Keratinocyte (primary cell): ENCODE measurements around the gene PAMR1. TPM values are rescaled to one million over a fixed set of nuclear protein-coding genes. Genes with fewer than 3 reads are reported as not detected.

ENCODE experiments used
- DNase-seq: peaks from one replicate; pipeline ENCODE4 v3.0.0-alpha.2; 2011; ENCODE audit warnings: low read depth, missing footprints, low spot score
- FAIRE-seq: peaks from 2 replicates; lab custom pipeline; 2011; peaks lifted over from hg19 to GRCh38; lab: Jason Lieb, UNC
- H2AFZ ChIP-seq: 2 replicates; pipeline ENCODE4 v1.6.0; 2012; ENCODE audit warnings: low read length, control low read depth, inconsistent platforms; ENCODE audit not compliant: control insufficient read depth
- H3K27ac ChIP-seq: 2 replicates; pipeline ENCODE4 v1.5.1; 2011; ENCODE audit warnings: low read length; ENCODE audit not compliant: control insufficient read depth, insufficient read depth
- H3K27me3 ChIP-seq: 3 replicates; pipeline ENCODE4 v1.6.0; 2011; ENCODE audit warnings: low read length; ENCODE audit not compliant: control insufficient read depth, insufficient read depth; ENCODE audit errors: extremely low read depth
- H3K36me3 ChIP-seq, 2 experiments: 2 replicates in 1 of 2; 3 replicates in 1 of 2; pipeline ENCODE4 v1.5.1; 2011; ENCODE audit warnings: low read length in 2 of 2, mild to moderate bottlenecking in 1 of 2; ENCODE audit not compliant: control insufficient read depth in 2 of 2, insufficient read depth in 2 of 2; ENCODE audit errors: extremely low read depth in 1 of 2
- H3K4me1 ChIP-seq: 3 replicates; pipeline ENCODE4 v1.5.1; 2011; ENCODE audit warnings: low read length; ENCODE audit not compliant: control insufficient read depth, insufficient read depth; ENCODE audit errors: extremely low read depth
- H3K4me2 ChIP-seq: 3 replicates; pipeline ENCODE4 v1.6.0; 2011; ENCODE audit warnings: low read depth, low read length; ENCODE audit not compliant: control insufficient read depth, insufficient read depth; ENCODE audit errors: extremely low read depth
- H3K4me3 ChIP-seq, 3 experiments: fragments of 200-600 bp in 1 of 3; sonication (generic) in 1 of 3; 2 replicates in 2 of 3; 3 replicates in 1 of 3; pipeline ENCODE4 v1.5.1; 2011 to 2016; ENCODE audit warnings: low read length in 3 of 3, mild to moderate bottlenecking in 3 of 3, control low read depth in 2 of 3, inconsistent platforms in 1 of 3, low read depth in 1 of 3, mixed read lengths in 1 of 3, mixed run types in 1 of 3, moderate library complexity in 1 of 3; ENCODE audit not compliant: control insufficient read depth in 2 of 3, insufficient read depth in 2 of 3; ENCODE audit errors: extremely low read depth in 1 of 3
- H3K79me2 ChIP-seq: 2 replicates; pipeline ENCODE4 v1.6.0; 2012; ENCODE audit warnings: low read length; ENCODE audit not compliant: control insufficient read depth, insufficient read depth
- H3K9ac ChIP-seq: 3 replicates; pipeline ENCODE4 v1.6.0; 2011; ENCODE audit warnings: low read length; ENCODE audit not compliant: control insufficient read depth, insufficient read depth; ENCODE audit errors: extremely low read depth
- H3K9me1 ChIP-seq: 3 replicates; pipeline ENCODE4 v1.6.0; 2011; ENCODE audit warnings: low read length; ENCODE audit not compliant: control insufficient read depth, insufficient read depth; ENCODE audit errors: extremely low read depth
- H3K9me3 ChIP-seq: 2 replicates; pipeline ENCODE4 v1.5.1; 2012; ENCODE audit warnings: low read depth, low read length; ENCODE audit not compliant: control insufficient read depth
- H4K20me1 ChIP-seq: 3 replicates; pipeline ENCODE4 v1.6.0; 2011; ENCODE audit warnings: low read length; ENCODE audit not compliant: control insufficient read depth, insufficient read depth; ENCODE audit errors: extremely low read depth
- CTCF ChIP-seq, 3 experiments: IDR thresholded peaks in 1 of 3; conservative IDR thresholded peaks in 1 of 3; optimal IDR thresholded peaks in 1 of 3; 2 replicates in 2 of 3; 3 replicates in 1 of 3; pipeline versions ENCODE3 to v1.5.1; 2011; ENCODE audit warnings: low read length in 3 of 3, mild to moderate bottlenecking in 3 of 3, moderate library complexity in 2 of 3, control low read depth in 1 of 3, inconsistent platforms in 1 of 3; ENCODE audit not compliant: insufficient read depth in 2 of 3; ENCODE audit errors: extremely low read depth in 1 of 3
- EZH2 ChIP-seq: IDR thresholded peaks from one replicate; pipeline ENCODE4 v1.6.1; 2012; ENCODE audit warnings: inconsistent platforms, mild to moderate bottlenecking, low read length, moderate library complexity
- dilution Hi-C: fragments of 300-500 bp; cut with MboI; formaldehyde crosslinking; loops from one replicate; pipeline ENCODE4 v1.7.0; 2020; ENCODE audit warnings: low sequenced_read_pairs; ENCODE audit not compliant: extremely low pct_ligation_motif_present
- polyA plus RNA-seq, 5 experiments: library from polyadenylated mRNA; depleted of rRNA in 3 of 5; stranded (reverse) in 3 of 5; stranded (forward) in 1 of 5; unstranded in 1 of 5; fragments of >200 nt; gene quantifications; 1 replicate in 1 of 5; 2 replicates in 3 of 5; 3 replicates in 1 of 5; pipeline versions ENCODE4 v1.2.1 to v1.2.3, GENCODE V29; 2011 to 2012; ENCODE audit warnings: missing spikeins in 2 of 5, low read depth in 1 of 5, low replicate concordance in 1 of 5

PAMR1 gene
- polyA plus RNA-seq, 1 donor (not counting 4 experiments of a cell fraction or from before 2014, with no cell fraction given) = 4.1 TPM

GRCh38 chr11:35432464-35432863 is 93.0 kb downstream of the PAMR1 start:
- Histone ChIP-seq H2AFZ (no peak overlapping the region), H3K4me3 (no peak overlapping the region), H3K27ac (no peak overlapping the region), H3K79me2 (no peaks in the 10 kb centered on the region), H4K20me1 (no peaks in the 10 kb centered on the region), H3K4me2 (no peak overlapping the region), H3K9me3 (no peaks in the 10 kb centered on the region), H3K36me3 (no peaks in the 10 kb centered on the region), H3K9ac (no peak overlapping the region), H3K9me1 (no peaks in the 10 kb centered on the region), H3K4me1 (no peaks in the 10 kb centered on the region), H3K27me3 (peaks cover 14% of the 10 kb centered on the region)
- FAIRE-seq = no peak
- no peak for TF ChIP-seq EZH2
- dilution Hi-C loops = no loop called here
- DNase-seq = no peak

DNA sequence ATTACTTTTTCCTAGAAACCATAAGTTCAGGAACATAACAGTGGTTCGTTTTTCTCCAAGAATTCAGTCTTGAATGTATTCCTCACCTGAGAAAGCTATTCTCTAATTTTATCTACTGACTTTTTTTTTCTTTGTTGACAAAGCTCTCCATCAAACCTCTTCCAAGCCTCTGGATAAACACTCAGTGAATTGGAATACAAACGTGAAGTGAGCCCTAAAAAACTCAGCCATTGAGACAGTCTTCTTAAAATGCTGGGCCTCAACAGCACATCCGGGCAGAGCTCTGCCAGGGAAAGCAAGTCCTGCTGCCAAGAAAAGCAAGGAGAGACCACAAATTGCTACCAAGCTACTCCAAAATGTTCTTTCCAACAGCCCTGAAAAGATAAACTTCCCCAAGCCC is 98.3 kb downstream of the PAMR1 start:
- Histone ChIP-seq H3K9ac (no peak overlapping the region), H3K79me2 (no peaks in the 10 kb centered on the region), H3K9me3 (no peaks in the 10 kb centered on the region), H3K4me3 (no peak overlapping the region), H3K36me3 (no peaks in the 10 kb centered on the region), H3K27me3 (peaks cover 22% of the 10 kb centered on the region), H3K9me1 (no peaks in the 10 kb centered on the region), H4K20me1 (no peaks in the 10 kb centered on the region), H3K4me1 (no peaks in the 10 kb centered on the region), H3K27ac (no peak overlapping the region), H3K4me2 (no peak overlapping the region), H2AFZ (no peak overlapping the region)
- TF ChIP-seq CTCF (optimal IDR thresholded peaks at IDR 0.05 in 1 of 3, IDR thresholded peaks at IDR 0.05 in 1 of 3, conservative IDR thresholded peaks at IDR 0.05 in 1 of 3; ENCODE audit: extremely low read depth in 1 of 3, insufficient read depth in 2 of 3, low read length in 3 of 3) = no peak
- no peak for TF ChIP-seq EZH2
- no peak for DNase-seq
- dilution Hi-C loops = no loop called here
- no peak for FAIRE-seq

DNA sequence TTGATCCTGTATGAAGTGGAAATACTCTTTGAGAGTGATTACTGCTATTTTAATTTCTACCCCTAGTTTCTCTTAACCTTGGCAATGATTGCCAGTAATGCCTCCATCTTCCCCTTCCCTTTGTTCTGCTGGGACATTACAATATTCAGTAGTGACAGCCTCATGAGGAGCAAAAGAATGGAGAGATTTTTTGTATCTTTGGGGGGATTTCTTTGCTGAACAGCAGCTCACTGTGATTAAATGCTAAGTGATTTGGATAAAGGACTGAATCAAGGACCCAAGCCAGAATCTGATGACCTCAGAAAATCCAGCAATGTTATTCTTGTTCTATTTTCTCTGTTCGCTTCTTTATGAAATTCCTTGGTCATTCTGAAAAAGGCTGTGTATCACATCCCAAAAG is 99.1 kb downstream of the PAMR1 start:
- dilution Hi-C loops = no loop called here
- Histone ChIP-seq H3K9ac (no peak overlapping the region), H3K79me2 (no peaks in the 10 kb centered on the region), H3K27ac (no peak overlapping the region), H3K4me1 (no peaks in the 10 kb centered on the region), H4K20me1 (no peaks in the 10 kb centered on the region), H2AFZ (no peak overlapping the region), H3K9me1 (no peaks in the 10 kb centered on the region), H3K36me3 (no peaks in the 10 kb centered on the region), H3K9me3 (no peaks in the 10 kb centered on the region), H3K27me3 (peaks cover 27% of the 10 kb centered on the region), H3K4me3 (no peak overlapping the region), H3K4me2 (no peak overlapping the region)
- DNase-seq (no peak), FAIRE-seq (no peak)
- TF ChIP-seq EZH2 (no peak), CTCF (optimal IDR thresholded peaks at IDR 0.05 in 1 of 3, IDR thresholded peaks at IDR 0.05 in 1 of 3, conservative IDR thresholded peaks at IDR 0.05 in 1 of 3; ENCODE audit: extremely low read depth in 1 of 3, insufficient read depth in 2 of 3, low read length in 3 of 3) (no peak)
